ENCODE results near the gene BMI1.

DNA sequence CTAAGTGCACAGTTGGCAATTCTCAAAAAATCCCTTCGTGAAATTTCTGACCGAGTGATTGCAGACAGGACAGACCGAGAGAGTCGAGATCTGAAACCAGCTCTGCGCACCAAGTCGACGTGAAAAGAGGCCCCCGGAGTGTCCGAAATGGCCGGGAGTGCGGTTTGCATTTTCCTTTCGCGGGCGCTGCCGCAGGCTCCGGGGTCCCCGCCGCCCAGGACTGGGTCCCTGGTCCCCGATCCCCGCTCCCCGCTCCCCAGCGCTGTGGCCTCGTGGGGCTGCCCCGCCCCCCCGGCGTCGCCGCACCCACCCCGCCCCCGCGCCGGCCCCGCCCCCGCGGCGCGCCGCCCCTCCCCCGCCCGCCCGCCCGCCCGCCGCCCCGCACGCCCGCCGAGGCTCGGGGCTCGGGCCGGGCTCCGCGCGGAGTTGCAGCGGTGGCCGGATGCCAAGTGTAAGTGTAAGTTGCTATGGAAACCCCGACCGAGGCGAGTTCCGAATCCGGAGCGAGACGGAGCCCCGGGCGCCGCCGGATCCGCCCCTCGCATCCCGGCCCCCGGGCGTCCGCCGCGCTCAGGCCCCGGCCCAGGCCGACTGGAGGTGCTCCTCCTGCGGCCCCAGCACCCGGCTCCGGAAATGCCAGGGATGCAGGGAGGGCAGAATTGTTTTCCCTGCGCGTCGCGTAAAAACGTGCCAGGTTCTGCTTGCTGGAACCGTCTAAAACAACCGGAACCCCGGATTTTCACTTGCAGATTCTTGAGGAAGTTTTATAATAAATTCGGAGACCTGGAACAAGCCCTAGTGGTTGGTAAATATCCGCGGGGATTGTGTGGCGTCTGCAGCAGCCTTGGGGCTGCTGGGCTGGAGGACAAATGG lies 4.6 kb downstream of the BMI1 start:
- TF ChIP-seq, protein P1, sequence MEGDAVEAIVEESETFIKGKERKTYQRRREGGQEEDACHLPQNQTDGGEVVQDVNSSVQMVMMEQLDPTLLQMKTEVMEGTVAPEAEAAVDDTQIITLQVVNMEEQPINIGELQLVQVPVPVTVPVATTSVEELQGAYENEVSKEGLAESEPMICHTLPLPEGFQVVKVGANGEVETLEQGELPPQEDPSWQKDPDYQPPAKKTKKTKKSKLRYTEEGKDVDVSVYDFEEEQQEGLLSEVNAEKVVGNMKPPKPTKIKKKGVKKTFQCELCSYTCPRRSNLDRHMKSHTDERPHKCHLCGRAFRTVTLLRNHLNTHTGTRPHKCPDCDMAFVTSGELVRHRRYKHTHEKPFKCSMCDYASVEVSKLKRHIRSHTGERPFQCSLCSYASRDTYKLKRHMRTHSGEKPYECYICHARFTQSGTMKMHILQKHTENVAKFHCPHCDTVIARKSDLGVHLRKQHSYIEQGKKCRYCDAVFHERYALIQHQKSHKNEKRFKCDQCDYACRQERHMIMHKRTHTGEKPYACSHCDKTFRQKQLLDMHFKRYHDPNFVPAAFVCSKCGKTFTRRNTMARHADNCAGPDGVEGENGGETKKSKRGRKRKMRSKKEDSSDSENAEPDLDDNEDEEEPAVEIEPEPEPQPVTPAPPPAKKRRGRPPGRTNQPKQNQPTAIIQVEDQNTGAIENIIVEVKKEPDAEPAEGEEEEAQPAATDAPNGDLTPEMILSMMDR (IDR thresholded peaks at IDR 0.05), result no peak
- no peak for TF ChIP-seq POLR2A (IDR thresholded peaks at IDR 0.05)
- no peak for TF ChIP-seq EP300 (IDR thresholded peaks at IDR 0.05)

Data from sigmoid colon (tissue), 4 donors.